DMS114 treated with DMSO at 0.1 percent for 48 hours (cell line): Measurements from ENCODE around the gene CHN2.

Source experiments
- DNase-seq: peaks from one replicate; lab custom pipeline; 2025; ENCODE audit not compliant: unreplicated experiment; lab: John Stamatoyannopoulos, UW

The CHN2 gene

GRCh38 chr7:29330136-29330535 lies 135.6 kb downstream of the CHN2 start:
- DNase-seq, result no peak

- no peak for DNase-seq
Measured at GRCh38 chr7:29331163-29331562, 136.6 kb downstream of the CHN2 start.

GRCh38 chr7:29332042-29332811 lies 137.7 kb downstream of the CHN2 start:
- DNase-seq, result no peak

- no peak for DNase-seq
Measured at GRCh38 chr7:29332875-29333855, 138.6 kb downstream of the CHN2 start.

- DNase-seq, result no peak
Measured at GRCh38 chr7:29335188-29336083, 140.9 kb downstream of the CHN2 start.

- no peak for DNase-seq
Measured at GRCh38 chr7:29337546-29338116, 143.1 kb downstream of the CHN2 start.

- no peak for DNase-seq
Measured at GRCh38 chr7:29340696-29341095, 146.1 kb downstream of the CHN2 start.

- no peak for DNase-seq
Measured at GRCh38 chr7:29341156-29341555, 146.6 kb downstream of the CHN2 start.

- DNase-seq, result no peak
Measured at GRCh38 chr7:29342761-29343160, 148.2 kb downstream of the CHN2 start.

- DNase-seq, result no peak
Measured at GRCh38 chr7:29343399-29343798, 148.8 kb downstream of the CHN2 start.

GRCh38 chr7:29344334-29344978 lies 149.9 kb downstream of the CHN2 start:
- no peak for DNase-seq

- DNase-seq, result no peak
Measured at GRCh38 chr7:29345590-29345989, 151.0 kb downstream of the CHN2 start.

GRCh38 chr7:29346231-29346978 lies 151.8 kb downstream of the CHN2 start:
- DNase-seq, result no peak

GRCh38 chr7:29349362-29349761 lies 154.8 kb downstream of the CHN2 start:
- DNase-seq, result no peak

- DNase-seq, result no peak
Measured at GRCh38 chr7:29350351-29350750, 155.8 kb downstream of the CHN2 start.

GRCh38 chr7:29352041-29352440 lies 157.5 kb downstream of the CHN2 start:
- DNase-seq, result no peak

- DNase-seq, result no peak
Measured at GRCh38 chr7:29353810-29354209, 159.2 kb downstream of the CHN2 start.

GRCh38 chr7:29354340-29354739 lies 159.8 kb downstream of the CHN2 start:
- no peak for DNase-seq

GRCh38 chr7:29355388-29355787 lies 160.8 kb downstream of the CHN2 start:
- no peak for DNase-seq
